ENCODE results near the gene TMEM175. TPM values are rescaled to one million over a fixed set of nuclear protein-coding genes. Genes with fewer than 3 reads are reported as not detected.

TMEM175 gene
- total RNA-seq, 1 donor from 2014 or later: 56.5 TPM

GRCh38 chr4:962231-963208 lies 30.3 kb downstream of the TMEM175 start:
- Histone ChIP-seq H3K27me3 (no peaks in the 10 kb centered on the region), H3K27ac (no peak overlapping the region), H3K4me3 (no peak overlapping the region), H3K36me3 (peaks cover 0 to 36% of the 10 kb centered on the region in 2 donors), H3K9me3 (no peaks in the 10 kb centered on the region), H3K4me1 (peaks cover 18% of the 10 kb centered on the region)
- intact Hi-C loops (cut with DNase I): no loop called here
- no peak for TF ChIP-seq POLR2A (IDR thresholded peaks at IDR 0.05)
- no peak for TF ChIP-seq POLR2AphosphoS5 (IDR thresholded peaks at IDR 0.05; ENCODE audit: insufficient read depth in 1 of 2, low read depth in 1 of 2)
- TF ChIP-seq CTCF (IDR thresholded peaks at IDR 0.05): no peak
- DNase-seq (ENCODE audit: extremely low spot score in 2 of 2): no peak

- no peak overlapping the region for H3K4me3 ChIP-seq
- H3K4me1 ChIP-seq: peaks cover 28% of the 10 kb centered on the region
- intact Hi-C loops (cut with DNase I): no loop called here
- no peaks in the 10 kb centered on the region for H3K27me3 ChIP-seq
- DNase-seq (ENCODE audit: extremely low spot score in 2 of 2): no peak
- no peak overlapping the region for H3K27ac ChIP-seq
- no peaks in the 10 kb centered on the region for H3K9me3 ChIP-seq
- TF ChIP-seq CTCF (IDR thresholded peaks at IDR 0.05): no peak
- no peak for TF ChIP-seq POLR2AphosphoS5 (IDR thresholded peaks at IDR 0.05; ENCODE audit: insufficient read depth in 1 of 2, low read depth in 1 of 2)
- TF ChIP-seq POLR2A (IDR thresholded peaks at IDR 0.05): no peak
- H3K36me3 ChIP-seq: peaks cover 0 to 28% of the 10 kb centered on the region in 2 donors
Measured at GRCh38 chr4:963276-964225, 31.3 kb downstream of the TMEM175 start.

- H3K9me3 ChIP-seq: no peaks in the 10 kb centered on the region
- H3K36me3 ChIP-seq: peaks cover 0 to 28% of the 10 kb centered on the region in 2 donors
- no peak overlapping the region for H3K4me3 ChIP-seq
- TF ChIP-seq POLR2A (IDR thresholded peaks at IDR 0.05) (no peak), POLR2AphosphoS5 (IDR thresholded peaks at IDR 0.05; ENCODE audit: insufficient read depth in 1 of 2, low read depth in 1 of 2) (no peak)
- no peaks in the 10 kb centered on the region for H3K27me3 ChIP-seq
- intact Hi-C loops (cut with DNase I): no loop called here
- H3K4me1 ChIP-seq: peaks cover 28% of the 10 kb centered on the region
- no peak for DNase-seq (ENCODE audit: extremely low spot score in 2 of 2)
- no peak overlapping the region for H3K27ac ChIP-seq
Measured at GRCh38 chr4:964346-965025, 32.2 kb downstream of the TMEM175 start.

GRCh38 chr4:965048-965765 lies 32.9 kb downstream of the TMEM175 start:
- peaks cover 28% of the 10 kb centered on the region for H3K4me1 ChIP-seq
- H3K4me3 ChIP-seq: no peak overlapping the region
- no peaks in the 10 kb centered on the region for H3K27me3 ChIP-seq
- intact Hi-C loops (cut with DNase I): no loop called here
- no peaks in the 10 kb centered on the region for H3K9me3 ChIP-seq
- no peak for DNase-seq (ENCODE audit: extremely low spot score in 2 of 2)
- H3K27ac ChIP-seq: no peak overlapping the region
- TF ChIP-seq CTCF (IDR thresholded peaks at IDR 0.05) (no peak), POLR2AphosphoS5 (IDR thresholded peaks at IDR 0.05; ENCODE audit: insufficient read depth in 1 of 2, low read depth in 1 of 2) (no peak), POLR2A (IDR thresholded peaks at IDR 0.05) (no peak)
- H3K36me3 ChIP-seq: peaks cover 0 to 28% of the 10 kb centered on the region in 2 donors

Measured in vagina (tissue), 2 donors.